DOHH2 (cell line): ENCODE data around the gene SURF1.

Experiments
- H3F3A ChIP-seq: fragments of 200-600 bp; sonication (generic), shearing (Covaris generic); 2 replicates; pipeline ENCODE4 v1.6.0; 2016; ENCODE audit warnings: antibody characterized with exemption, mild to moderate bottlenecking; ENCODE audit not compliant: control insufficient read depth, insufficient read depth
- H3K27ac ChIP-seq: fragments of 200-600 bp; sonication (generic); 2 replicates; pipeline ENCODE4 v1.5.1; 2014; ENCODE audit warnings: low read depth, mild to moderate bottlenecking, low read length, moderate library complexity
- H3K27me3 ChIP-seq: fragments of 200-600 bp; sonication (generic); 2 replicates; pipeline ENCODE4 v1.6.1; 2014; ENCODE audit warnings: mild to moderate bottlenecking, low read length, mixed read lengths; ENCODE audit not compliant: control insufficient read depth
- H3K36me3 ChIP-seq: fragments of 200-600 bp; sonication (generic); 2 replicates; pipeline ENCODE4 v1.6.1; 2014; ENCODE audit warnings: mild to moderate bottlenecking, low read length, moderate library complexity, mixed read lengths; ENCODE audit not compliant: control insufficient read depth
- H3K4me1 ChIP-seq: fragments of 200-600 bp; sonication (generic); 2 replicates; pipeline ENCODE4 v1.6.1; 2014; ENCODE audit warnings: mild to moderate bottlenecking, low read length, mixed read lengths; ENCODE audit not compliant: control insufficient read depth
- H3K4me2 ChIP-seq: fragments of 200-600 bp; sonication (generic); 2 replicates; pipeline ENCODE4 v1.6.0; 2014; ENCODE audit warnings: mild to moderate bottlenecking, low read length, moderate library complexity
- H3K4me3 ChIP-seq: fragments of 200-600 bp; sonication (generic); 2 replicates; pipeline ENCODE4 v1.5.1; 2014; ENCODE audit warnings: mild to moderate bottlenecking, low read length, mixed read lengths
- H3K79me2 ChIP-seq: fragments of 200-600 bp; sonication (generic); 2 replicates; pipeline ENCODE4 v1.6.1; 2014; ENCODE audit warnings: mild to moderate bottlenecking, low read length, mixed read lengths; ENCODE audit not compliant: control insufficient read depth
- H3K9me2 ChIP-seq: fragments of 200-600 bp; sonication (generic); replicated peaks from 2 replicates; pipeline ENCODE4 v1.6.1; 2014; ENCODE audit warnings: mild to moderate bottlenecking, low read length, mixed read lengths; ENCODE audit not compliant: control insufficient read depth
- H3K9me3 ChIP-seq: fragments of 200-600 bp; sonication (generic); 2 replicates; pipeline ENCODE4 v1.6.1; 2014; ENCODE audit warnings: antibody characterized with exemption, low read length, mixed read lengths; ENCODE audit not compliant: control insufficient read depth, insufficient read depth
- H4K20me1 ChIP-seq: fragments of 200-600 bp; sonication (generic); 2 replicates; pipeline ENCODE4 v1.6.0; 2014; ENCODE audit warnings: low read depth, mild to moderate bottlenecking, antibody characterized with exemption, low read length, moderate library complexity; ENCODE audit not compliant: control insufficient read depth, insufficient read depth
- EZH2phosphoT487 ChIP-seq: fragments of 200-600 bp; sonication (generic); IDR thresholded peaks from 2 replicates; pipeline ENCODE4 v1.6.1; 2017; ENCODE audit warnings: borderline replicate concordance, mild to moderate bottlenecking, antibody characterized with exemption, low read length, moderate library complexity, mixed read lengths
- TF ChIP-seq, protein P1 (sequence below): fragments of 200-600 bp; sonication (generic); IDR thresholded peaks from one replicate; pipeline ENCODE4 v1.5.1; 2014; ENCODE audit warnings: antibody characterized with exemption, mild to moderate bottlenecking, low read depth, low read length; ENCODE audit not compliant: poor library complexity, severe bottlenecking

The SURF1 gene

DNA sequence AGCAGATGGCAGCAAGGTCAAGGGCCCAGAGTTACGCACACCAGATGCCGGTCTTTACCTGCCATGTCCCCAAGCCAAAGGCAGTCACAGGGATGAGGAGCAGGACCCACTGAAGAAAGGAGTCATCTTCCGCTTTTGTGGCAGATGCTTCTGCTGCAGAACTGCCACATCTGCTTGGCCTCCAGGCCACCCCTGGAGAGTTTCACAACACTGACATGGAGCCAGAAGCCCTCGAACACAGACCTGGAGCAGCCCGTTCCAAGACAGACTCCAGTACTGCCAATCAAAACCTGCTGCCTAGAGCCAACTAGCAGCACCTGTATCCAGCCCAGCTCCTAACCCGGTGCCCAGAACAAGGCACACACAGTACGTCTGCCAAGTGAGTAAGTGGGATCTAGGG lies 1.5 kb downstream of the SURF1 start:
- H3K79me2 ChIP-seq, result peaks cover 38% of the 10 kb centered on the region

DNA sequence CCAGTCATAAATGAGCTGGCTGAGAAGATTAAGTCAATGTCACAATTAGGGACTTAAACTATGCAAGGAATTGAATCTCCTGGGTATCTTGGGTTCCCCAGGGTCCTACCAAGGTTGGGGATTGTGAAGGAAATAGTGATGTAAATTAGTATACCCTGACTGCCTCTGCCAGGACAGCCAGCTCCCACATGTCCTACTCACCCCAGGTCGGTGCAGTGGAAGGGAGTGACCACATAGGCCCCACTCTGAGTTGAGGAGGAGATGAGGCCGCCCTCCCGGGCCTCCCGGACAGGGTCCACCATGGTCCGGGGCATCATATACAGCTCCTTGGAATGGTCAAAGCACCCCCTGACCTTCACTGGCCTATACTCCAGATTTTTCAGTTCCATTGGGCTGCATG lies 2.7 kb downstream of the SURF1 start:
- H3K27me3 ChIP-seq, result no peaks in the 10 kb centered on the region
- H4K20me1 ChIP-seq, result peaks cover 16% of the 10 kb centered on the region; the same call in 1 of the 2 replicates
- peak overlapping the region; percentile 19 for H3K27ac ChIP-seq
- no peak overlapping the region for H3K4me2 ChIP-seq
- no peak for TF ChIP-seq EZH2phosphoT487
- TF ChIP-seq, protein P1, sequence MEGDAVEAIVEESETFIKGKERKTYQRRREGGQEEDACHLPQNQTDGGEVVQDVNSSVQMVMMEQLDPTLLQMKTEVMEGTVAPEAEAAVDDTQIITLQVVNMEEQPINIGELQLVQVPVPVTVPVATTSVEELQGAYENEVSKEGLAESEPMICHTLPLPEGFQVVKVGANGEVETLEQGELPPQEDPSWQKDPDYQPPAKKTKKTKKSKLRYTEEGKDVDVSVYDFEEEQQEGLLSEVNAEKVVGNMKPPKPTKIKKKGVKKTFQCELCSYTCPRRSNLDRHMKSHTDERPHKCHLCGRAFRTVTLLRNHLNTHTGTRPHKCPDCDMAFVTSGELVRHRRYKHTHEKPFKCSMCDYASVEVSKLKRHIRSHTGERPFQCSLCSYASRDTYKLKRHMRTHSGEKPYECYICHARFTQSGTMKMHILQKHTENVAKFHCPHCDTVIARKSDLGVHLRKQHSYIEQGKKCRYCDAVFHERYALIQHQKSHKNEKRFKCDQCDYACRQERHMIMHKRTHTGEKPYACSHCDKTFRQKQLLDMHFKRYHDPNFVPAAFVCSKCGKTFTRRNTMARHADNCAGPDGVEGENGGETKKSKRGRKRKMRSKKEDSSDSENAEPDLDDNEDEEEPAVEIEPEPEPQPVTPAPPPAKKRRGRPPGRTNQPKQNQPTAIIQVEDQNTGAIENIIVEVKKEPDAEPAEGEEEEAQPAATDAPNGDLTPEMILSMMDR, result no peak
- H3F3A ChIP-seq, result peaks cover 72% of the 10 kb centered on the region
- no peaks in the 10 kb centered on the region for H3K9me2 ChIP-seq
- no peak overlapping the region for H3K4me3 ChIP-seq
- peaks cover 50% of the 10 kb centered on the region for H3K4me1 ChIP-seq
- H3K36me3 ChIP-seq, result peaks cover 56% of the 10 kb centered on the region
- no peaks in the 10 kb centered on the region for H3K9me3 ChIP-seq
- peaks cover 50% of the 10 kb centered on the region for H3K79me2 ChIP-seq

More for the DNA sequence above, 1.5 kb downstream of the SURF1 start:
- peak overlapping the region; percentile 95 for H3K4me3 ChIP-seq
- H3K9me3 ChIP-seq, result no peaks in the 10 kb centered on the region
- no peak overlapping the region for H3K27ac ChIP-seq
- no peaks in the 10 kb centered on the region for H3K27me3 ChIP-seq
- H3K4me2 ChIP-seq, result peak overlapping the region; percentile 91
- peaks cover 41% of the 10 kb centered on the region for H3K4me1 ChIP-seq
- TF ChIP-seq, protein P1, result no peak
- no peak for TF ChIP-seq EZH2phosphoT487
- peaks cover 50% of the 10 kb centered on the region for H3K36me3 ChIP-seq
- H3F3A ChIP-seq, result peaks cover 60% of the 10 kb centered on the region
- peaks cover 5% of the 10 kb centered on the region; the same call in 1 of the 2 replicates for H4K20me1 ChIP-seq
- H3K9me2 ChIP-seq, result no peaks in the 10 kb centered on the region

DNA sequence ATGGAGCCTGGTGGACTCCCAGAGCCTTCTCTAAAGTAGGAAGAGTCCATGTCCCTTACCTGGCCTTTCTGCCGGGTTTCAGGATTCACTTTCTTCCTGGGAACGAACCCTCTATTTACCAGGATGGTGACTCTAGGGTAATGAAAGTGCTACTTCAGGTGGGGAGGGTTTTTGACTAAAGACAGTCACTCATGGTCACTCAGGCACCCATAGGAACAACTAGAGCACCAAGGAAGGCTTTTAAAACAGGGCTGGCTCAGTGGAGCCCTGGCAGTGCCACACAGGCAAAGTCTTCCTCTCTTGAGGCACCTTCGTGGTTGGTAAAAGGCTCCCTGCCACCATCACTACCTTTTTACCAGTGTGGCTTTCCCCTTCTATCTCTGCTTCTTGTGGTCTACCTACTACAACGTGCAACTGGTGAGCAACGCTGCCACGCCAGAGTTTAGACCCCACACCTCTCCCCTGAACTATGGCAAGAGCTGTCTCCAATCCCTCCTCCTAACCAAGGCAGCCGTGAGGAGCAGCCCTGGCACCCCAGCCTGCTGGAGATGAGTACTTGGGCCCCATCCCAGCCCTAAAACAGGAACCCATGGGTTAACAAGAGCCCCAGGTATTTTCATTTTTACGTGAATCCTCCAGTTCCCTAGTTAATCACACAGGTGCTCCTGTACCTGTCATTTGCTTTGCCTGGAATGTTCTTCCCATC lies 3.5 kb downstream of the SURF1 start:
- no peaks in the 10 kb centered on the region for H3K9me3 ChIP-seq
- TF ChIP-seq, protein P1, result no peak
- no peak for TF ChIP-seq EZH2phosphoT487
- H3K9me2 ChIP-seq, result no peaks in the 10 kb centered on the region
- peaks cover 49% of the 10 kb centered on the region for H3K4me1 ChIP-seq
- no peak overlapping the region for H3K4me2 ChIP-seq
- H3K36me3 ChIP-seq, result peaks cover 61% of the 10 kb centered on the region
- peaks cover 74% of the 10 kb centered on the region for H3F3A ChIP-seq
- H3K27me3 ChIP-seq, result no peaks in the 10 kb centered on the region
- peaks cover 16% of the 10 kb centered on the region; the same call in 1 of the 2 replicates for H4K20me1 ChIP-seq
- peaks cover 58% of the 10 kb centered on the region for H3K79me2 ChIP-seq
- H3K4me3 ChIP-seq, result no peak overlapping the region
- H3K27ac ChIP-seq, result peak overlapping the region; percentile 19; the same call in 1 of the 2 replicates
